GM19025 (cell line): Measurements from ENCODE around the gene TMEM164.
A peak's percentile ranks its signal among the peaks of the same experiment; 100 is the strongest.

ENCODE experiments used
- ATAC-seq: cut with Tn5 transposase; IDR thresholded peaks from one replicate; pipeline ENCODE4 v1.9.1; 2021; ENCODE audit warnings: mild to moderate bottlenecking, low read depth, moderate library complexity; ENCODE audit not compliant: unreplicated experiment

TMEM164 gene

GRCh38 chrX:110159865-110160264 lies 157.0 kb downstream of the TMEM164 start:
- no peak for ATAC-seq

GRCh38 chrX:110161361-110161686 lies 158.4 kb downstream of the TMEM164 start:
- ATAC-seq: no peak

GRCh38 chrX:110162131-110162530 lies 159.2 kb downstream of the TMEM164 start:
- no peak for ATAC-seq

DNA sequence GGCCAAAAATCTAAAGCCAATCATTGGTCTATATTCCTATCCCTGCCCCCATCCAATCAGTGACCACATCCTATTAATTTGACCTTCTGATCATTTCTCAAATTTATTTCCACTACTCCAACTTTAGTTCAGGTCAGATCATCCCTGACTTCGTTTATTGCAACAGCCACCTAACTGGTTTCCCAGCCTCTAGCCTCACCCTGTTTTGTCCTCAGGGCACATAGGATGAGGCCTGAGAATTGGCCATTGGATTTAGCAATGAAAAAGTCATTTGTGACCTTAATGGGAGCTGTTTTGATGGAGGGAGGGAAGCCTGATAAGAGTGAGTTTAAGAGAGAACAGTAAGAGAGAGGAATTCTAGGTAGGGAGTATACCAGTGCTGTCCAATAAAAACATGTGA lies 160.0 kb downstream of the TMEM164 start:
- ATAC-seq: no peak

DNA sequence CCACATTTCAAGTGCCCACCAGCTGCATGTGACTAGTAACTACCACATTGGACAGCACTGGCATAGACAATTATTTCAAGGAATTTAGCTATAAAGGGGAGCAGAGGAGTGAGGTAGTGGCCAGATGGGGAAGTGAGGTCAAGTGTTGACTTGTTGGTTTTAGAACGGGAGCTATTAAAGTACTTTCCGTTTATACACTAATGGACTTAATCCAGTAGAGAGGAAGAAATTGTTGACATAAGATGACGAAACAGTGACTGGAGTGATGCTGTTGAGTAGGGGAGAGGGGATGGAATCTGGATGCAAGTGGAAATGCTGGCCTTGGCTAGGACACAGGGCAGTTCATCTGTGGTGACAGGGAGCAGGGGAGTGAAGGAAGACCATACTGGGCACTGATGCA lies 160.6 kb downstream of the TMEM164 start:
- no peak for ATAC-seq

GRCh38 chrX:110167952-110168451 lies 165.1 kb downstream of the TMEM164 start:
- ATAC-seq: no peak

DNA sequence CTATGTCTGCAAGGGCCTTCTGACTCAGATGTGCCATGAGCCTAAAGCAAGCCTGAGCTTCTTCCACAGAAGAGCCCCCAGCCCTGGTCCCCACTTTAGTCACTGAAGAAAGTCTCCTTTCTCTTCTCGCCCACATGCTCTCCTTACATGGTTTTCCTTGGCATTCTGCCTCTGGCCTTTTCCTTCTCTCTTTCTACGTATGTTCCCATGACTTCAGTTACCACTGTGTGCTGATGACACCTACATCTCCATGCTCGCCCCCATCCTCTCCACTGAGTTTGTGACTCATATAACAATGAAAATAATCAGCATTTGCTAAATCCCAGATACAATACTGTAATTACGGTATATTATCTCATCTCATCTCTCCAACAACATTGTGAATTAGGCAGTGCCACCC lies 165.7 kb downstream of the TMEM164 start:
- ATAC-seq: no peak

DNA sequence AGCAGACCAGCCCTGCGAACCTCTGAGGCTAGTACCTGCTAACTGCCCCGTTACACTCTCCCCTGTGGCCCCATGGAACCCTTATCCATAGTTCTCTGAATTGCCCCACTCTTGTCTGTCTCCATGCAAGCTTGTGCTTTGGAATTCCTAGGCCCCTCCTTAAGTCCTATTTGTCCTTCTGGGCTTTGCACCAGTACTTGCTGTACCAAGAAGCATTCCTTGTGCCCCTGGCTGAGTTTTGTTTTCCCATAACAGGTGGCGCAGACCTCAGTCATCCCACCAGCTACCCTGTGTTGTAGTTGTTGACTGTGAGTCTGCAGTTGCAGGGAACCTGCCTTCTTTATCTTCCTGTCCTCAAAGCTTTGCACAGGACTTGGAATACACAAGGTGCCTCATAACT lies 167.1 kb downstream of the TMEM164 start:
- no peak for ATAC-seq

DNA sequence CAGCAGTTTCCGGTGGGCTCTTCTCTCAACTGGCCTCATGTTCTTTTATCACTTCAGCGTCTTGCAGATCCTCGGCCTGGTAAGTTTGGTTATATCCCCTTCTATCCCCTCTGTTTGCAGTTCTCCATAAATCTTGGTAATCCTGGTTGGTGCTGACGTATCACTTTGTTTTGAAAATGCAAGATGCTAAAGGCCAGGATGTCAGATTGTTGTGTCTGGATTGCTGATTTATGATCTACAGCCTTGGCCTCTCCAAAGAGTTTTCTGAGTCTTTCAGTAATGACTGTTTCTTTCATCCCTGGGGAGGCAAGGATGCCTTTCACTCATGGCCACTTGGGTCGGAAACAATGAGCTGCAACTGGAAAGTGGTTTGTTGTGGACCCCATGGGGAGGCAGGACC lies 168.5 kb downstream of the TMEM164 start:
- ATAC-seq: no peak

DNA sequence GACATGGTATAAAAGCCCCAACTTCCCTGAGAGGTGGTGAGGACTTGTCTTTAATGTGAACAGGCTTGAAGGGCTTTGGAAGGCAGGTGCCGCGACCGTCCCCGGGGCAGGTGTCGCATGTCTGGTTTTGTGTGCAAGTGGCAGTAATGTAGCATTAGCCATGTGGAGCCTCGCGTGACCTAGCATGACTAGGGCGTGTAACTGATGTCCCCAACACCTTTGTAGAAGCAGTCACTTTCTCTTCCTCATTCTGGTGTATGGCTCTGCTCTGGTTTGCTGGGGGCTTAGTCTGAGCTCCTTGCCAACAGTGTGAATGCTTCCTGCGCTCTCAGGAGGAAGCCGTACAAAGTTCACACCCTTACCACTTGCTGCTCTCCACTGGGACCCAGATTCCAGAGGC lies 169.3 kb downstream of the TMEM164 start:
- ATAC-seq: peak; percentile 98

GRCh38 chrX:110173192-110174175 lies 170.6 kb downstream of the TMEM164 start:
- ATAC-seq: no peak

GRCh38 chrX:110175146-110175545 lies 172.2 kb downstream of the TMEM164 start:
- no peak for ATAC-seq

DNA sequence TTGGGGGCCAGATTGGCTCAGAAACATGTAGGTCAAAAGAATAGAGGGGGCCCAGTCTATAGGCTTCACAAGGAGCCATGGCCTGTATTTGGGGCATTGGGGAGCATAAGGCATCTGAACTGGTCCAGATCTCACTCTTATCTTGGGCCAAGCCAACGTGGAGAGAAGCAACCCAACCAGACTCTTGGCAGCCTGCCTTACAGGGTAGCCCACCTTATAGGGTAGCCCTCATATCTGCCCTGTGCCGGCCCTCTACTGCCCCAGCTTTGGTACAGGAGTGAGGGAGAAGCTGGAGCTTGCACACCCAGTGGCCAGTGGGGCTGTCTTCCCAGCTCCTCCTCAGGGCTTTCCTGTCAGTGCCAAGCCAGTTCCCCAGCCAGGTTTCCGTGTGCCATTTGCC lies 172.8 kb downstream of the TMEM164 start:
- no peak for ATAC-seq

- no peak for ATAC-seq
These were observed 175.4 kb downstream of the TMEM164 start for GRCh38 chrX:110178179-110178865.

GRCh38 chrX:110180176-110180927 lies 177.4 kb downstream of the TMEM164 start:
- peak; percentile 25 for ATAC-seq

DNA sequence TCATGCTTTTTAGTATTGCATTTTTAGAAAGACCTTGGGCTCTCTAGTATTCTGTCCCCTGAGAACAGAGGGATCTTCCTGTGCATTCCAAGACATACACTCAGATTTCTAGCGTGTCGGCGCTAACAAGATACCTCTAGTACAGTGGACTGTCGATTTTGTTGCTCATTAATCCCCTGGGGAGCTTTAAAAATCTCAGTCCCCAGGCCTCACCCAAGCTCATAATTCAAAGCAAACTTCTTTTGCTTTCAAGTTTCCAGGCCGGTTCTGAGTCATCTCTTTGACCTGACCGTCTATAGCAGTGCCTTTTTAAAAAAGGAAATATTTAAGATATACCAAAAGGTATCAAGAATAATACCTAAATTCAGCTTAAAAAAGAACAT lies 178.0 kb downstream of the TMEM164 start:
- ATAC-seq: peak; percentile 68

- no peak for ATAC-seq
These were observed 178.7 kb downstream of the TMEM164 start for GRCh38 chrX:110181459-110182137.

GRCh38 chrX:110182362-110182761 lies 179.4 kb downstream of the TMEM164 start:
- peak; percentile 36 for ATAC-seq

GRCh38 chrX:110182865-110183264 lies 180.0 kb downstream of the TMEM164 start:
- ATAC-seq: no peak

DNA sequence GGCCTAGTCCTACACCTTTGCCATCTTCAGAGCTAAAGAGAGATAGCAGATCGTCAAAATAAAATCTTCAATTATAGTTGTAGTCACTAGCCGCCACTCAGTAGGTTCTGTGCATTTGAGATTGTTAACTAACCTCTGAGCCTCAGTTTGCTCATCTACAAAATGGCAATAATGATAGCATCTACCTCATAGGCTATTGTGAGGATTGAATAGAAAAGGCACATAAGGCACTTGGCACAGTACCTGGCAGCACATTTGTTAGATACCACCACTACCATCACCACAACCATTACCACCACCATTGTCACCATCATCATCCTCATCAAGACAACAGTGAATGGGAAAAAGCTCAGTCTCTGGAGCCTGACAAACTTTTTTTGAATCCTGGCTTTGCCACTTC lies 180.4 kb downstream of the TMEM164 start:
- ATAC-seq: no peak
